ENCODE results near the gene UMAD1.

Gene UMAD1

DNA sequence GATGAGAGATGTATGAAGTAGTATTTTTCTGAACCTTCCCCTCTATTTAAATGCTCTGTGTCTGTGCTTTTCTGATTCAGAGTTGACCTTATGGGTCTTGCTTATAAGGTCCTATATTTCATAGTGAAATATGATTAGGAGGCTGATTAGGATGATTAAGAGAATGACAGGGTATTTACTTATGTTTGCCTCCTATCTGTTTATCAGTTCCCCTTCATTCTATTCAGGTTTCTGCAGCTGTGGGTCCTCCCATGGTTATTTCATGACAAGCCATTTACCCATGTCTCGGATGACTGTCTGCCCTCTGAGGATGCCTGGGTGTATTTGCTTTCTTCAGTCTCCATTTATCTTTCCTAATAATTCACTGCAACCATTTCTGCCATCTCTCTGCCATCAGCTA, 61.0 kb downstream of the UMAD1 start:
- ChIA-PET CTCF (no interaction called here), POLR2A (ENCODE audit: low non-redundant PET) (no interaction called here)
- DNase-seq (ENCODE audit: low spot score), result no peak
- TF ChIP-seq, protein P1, sequence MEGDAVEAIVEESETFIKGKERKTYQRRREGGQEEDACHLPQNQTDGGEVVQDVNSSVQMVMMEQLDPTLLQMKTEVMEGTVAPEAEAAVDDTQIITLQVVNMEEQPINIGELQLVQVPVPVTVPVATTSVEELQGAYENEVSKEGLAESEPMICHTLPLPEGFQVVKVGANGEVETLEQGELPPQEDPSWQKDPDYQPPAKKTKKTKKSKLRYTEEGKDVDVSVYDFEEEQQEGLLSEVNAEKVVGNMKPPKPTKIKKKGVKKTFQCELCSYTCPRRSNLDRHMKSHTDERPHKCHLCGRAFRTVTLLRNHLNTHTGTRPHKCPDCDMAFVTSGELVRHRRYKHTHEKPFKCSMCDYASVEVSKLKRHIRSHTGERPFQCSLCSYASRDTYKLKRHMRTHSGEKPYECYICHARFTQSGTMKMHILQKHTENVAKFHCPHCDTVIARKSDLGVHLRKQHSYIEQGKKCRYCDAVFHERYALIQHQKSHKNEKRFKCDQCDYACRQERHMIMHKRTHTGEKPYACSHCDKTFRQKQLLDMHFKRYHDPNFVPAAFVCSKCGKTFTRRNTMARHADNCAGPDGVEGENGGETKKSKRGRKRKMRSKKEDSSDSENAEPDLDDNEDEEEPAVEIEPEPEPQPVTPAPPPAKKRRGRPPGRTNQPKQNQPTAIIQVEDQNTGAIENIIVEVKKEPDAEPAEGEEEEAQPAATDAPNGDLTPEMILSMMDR (conservative IDR thresholded peaks at IDR 0.05; ENCODE audit: low read depth), result no peak
- H3K27ac ChIP-seq, result no peak overlapping the region

DNA sequence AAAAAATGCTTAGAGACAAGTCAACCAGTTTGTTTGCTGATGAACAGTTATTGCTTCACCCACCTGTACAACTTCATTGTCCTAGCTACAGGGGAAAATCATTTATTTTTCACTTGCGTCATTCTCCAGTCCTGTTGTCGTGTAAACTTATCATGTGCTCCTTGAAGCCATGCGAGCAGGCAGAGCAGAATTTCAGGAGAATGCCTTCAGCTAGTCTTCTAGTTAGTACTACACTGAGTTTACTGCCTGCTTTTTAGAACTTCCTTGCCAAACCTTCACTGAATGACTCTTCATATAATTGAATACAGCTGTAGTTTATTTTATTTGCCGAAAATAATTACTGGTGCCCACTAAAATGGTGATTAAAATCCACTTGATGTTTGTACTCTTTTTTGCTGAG, 62.3 kb downstream of the UMAD1 start:
- no peak overlapping the region for H3K27ac ChIP-seq
- DNase-seq (ENCODE audit: low spot score), result no peak
- TF ChIP-seq, protein P1 (conservative IDR thresholded peaks at IDR 0.05; ENCODE audit: low read depth), result no peak
- CTCF ChIA-PET, result no interaction called here
- POLR2A ChIA-PET (ENCODE audit: low non-redundant PET), result no interaction called here

DNA sequence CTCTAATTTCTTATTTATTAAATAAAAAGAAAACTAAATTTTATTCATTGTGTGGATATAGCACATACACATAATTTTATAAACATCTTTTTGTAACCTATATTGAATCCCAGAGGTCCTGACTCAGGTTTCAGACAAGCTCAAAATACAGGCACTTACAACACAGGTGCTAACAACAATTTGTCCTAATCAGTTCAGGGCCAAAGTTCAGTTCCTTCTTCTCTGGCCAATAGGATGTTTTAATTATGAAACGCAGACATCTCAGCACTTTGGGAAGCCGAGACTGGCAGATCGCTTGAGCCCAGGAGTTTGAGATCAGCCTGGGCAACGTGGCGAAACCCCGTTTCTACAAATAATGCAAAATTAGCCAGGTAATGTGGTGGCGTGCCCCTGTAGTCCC, 62.9 kb downstream of the UMAD1 start:
- no peak for DNase-seq (ENCODE audit: low spot score)
- ChIA-PET POLR2A (ENCODE audit: low non-redundant PET) (no interaction called here), CTCF (no interaction called here)
- TF ChIP-seq, protein P1 (conservative IDR thresholded peaks at IDR 0.05; ENCODE audit: low read depth), result no peak
- no peak overlapping the region for H3K27ac ChIP-seq

DNA sequence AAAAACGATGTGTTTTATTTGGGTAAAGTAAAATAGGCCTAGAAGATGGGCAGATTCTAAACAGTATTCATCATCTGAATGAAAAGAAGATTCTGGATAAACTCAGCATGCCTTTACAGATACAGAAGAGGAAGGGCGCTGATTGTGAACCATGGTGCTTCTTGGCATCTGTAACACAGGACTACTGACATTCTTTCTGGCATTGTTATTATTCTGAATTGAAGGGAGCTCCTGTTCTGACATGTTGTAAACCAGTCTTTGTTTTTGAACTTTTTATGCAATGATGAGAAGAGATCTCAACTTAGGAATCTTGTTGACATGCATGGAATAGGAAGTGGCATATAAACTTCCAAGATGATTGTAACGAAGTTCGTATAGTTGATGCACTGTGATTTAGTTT, 64.3 kb downstream of the UMAD1 start:
- POLR2A ChIA-PET (ENCODE audit: low non-redundant PET), result no interaction called here
- TF ChIP-seq, protein P1 (conservative IDR thresholded peaks at IDR 0.05; ENCODE audit: low read depth), result no peak
- DNase-seq (ENCODE audit: low spot score), result peak; percentile 49
- peak overlapping the region; percentile 50 for H3K27ac ChIP-seq
- CTCF ChIA-PET, result interaction anchor here (0.5 kb wide), 1 partner anchor 617 kb away, joined by 4 read pairs; no protein-coding TSS in a partner anchor

DNA sequence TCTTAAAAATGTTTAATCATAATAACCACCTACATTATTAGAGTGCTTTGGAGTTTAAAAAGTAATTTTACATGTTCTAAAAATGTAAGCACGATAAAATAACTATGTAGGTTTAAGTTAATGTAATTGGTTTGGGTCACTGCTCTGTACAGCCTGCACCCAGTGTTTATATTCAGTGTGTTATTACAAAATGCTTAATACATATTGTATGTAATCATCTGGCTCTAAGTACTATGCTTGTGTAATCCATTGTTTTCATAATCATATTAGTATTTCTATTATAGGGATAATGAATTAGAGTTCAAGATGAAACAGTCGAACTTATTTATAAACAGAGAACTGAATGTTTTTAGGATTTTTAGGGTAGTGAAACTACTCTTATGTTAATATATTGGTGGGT, 64.8 kb downstream of the UMAD1 start:
- TF ChIP-seq, protein P1 (conservative IDR thresholded peaks at IDR 0.05; ENCODE audit: low read depth), result no peak
- H3K27ac ChIP-seq, result no peak overlapping the region
- DNase-seq (ENCODE audit: low spot score), result no peak
- ChIA-PET POLR2A (ENCODE audit: low non-redundant PET) (no interaction called here), CTCF (no interaction called here)

DNA sequence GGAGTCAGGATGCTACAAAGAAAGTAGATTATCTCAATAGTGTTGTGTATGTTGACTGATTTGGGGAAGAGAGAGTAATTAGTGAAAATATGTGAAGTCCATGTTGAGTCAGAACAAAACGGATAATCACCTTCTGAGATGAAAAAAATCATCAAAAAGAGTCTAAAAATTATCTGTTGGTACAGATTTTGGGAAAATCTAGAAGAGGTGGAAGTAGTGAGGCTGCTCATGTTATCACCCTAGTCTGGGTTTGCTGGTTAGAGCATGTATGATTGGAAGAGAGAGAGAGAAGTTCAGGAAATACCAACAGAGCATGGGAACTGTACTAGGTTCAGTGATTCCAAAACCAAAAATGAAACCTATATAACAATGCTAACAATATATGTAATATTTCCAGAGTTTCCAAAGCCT, 65.6 kb downstream of the UMAD1 start:
- TF ChIP-seq, protein P1 (conservative IDR thresholded peaks at IDR 0.05; ENCODE audit: low read depth), result no peak
- CTCF ChIA-PET, result interaction anchor here (0.6 kb wide), 1 partner anchor 20 kb away, joined by 3 read pairs; no protein-coding TSS in a partner anchor
- POLR2A ChIA-PET (ENCODE audit: low non-redundant PET), result no interaction called here
- H3K27ac ChIP-seq, result no peak overlapping the region
- DNase-seq (ENCODE audit: low spot score), result no peak
